IMR-90 (cell line): ENCODE data around the gene KCNMB1. TPM values are rescaled to one million over a fixed set of nuclear protein-coding genes. Genes with fewer than 3 reads are reported as not detected.

ENCODE experiments used
- ATAC-seq: fragments of 200-7000 bp; cut with Tn5 transposase; 2 replicates; pipeline ENCODE4 v1.9.1; 2020; ENCODE audit warnings: low read depth, mild to moderate bottlenecking, moderate library complexity
- BruUV-seq: library from RNA; stranded (reverse); fragments of 400-500 nt; replicated peaks from 2 replicates; lab custom pipeline; 2021; lab: Mats Ljungman, UMichigan
- CTCF ChIA-PET: fragments of 300-600 bp; formaldehyde crosslinking; extraction: SDS; loops from one replicate; lab custom pipeline; 2021; ENCODE audit warnings: antibody characterized with exemption; lab: Yijun Ruan, JAX
- POLR2A ChIA-PET: fragments of 300-600 bp; sonication (Branson Sonifier 250); formaldehyde crosslinking; loops from one replicate; lab custom pipeline; 2022; ENCODE audit warnings: antibody characterized with exemption; ENCODE audit not compliant: unreplicated experiment; lab: Charles Lee
- DNase-seq: peaks from one replicate; pipeline ENCODE4 v3.0.0; 2013
- H2AFZ ChIP-seq: replicated peaks from 2 replicates; pipeline ENCODE3; 2013; ENCODE audit warnings: low read length, mild to moderate bottlenecking; ENCODE audit not compliant: poor library complexity
- H2AK5ac ChIP-seq: 2 replicates; pipeline ENCODE4 v1.6.1; 2013; ENCODE audit warnings: low read depth, low read length, inconsistent platforms
- H2AK9ac ChIP-seq: replicated peaks from 2 replicates; pipeline ENCODE3; 2013; ENCODE audit warnings: mild to moderate bottlenecking, low read depth, low read length, moderate library complexity; ENCODE audit not compliant: poor library complexity
- H2BK120ac ChIP-seq: 2 replicates; pipeline ENCODE4 v1.6.1; 2013; ENCODE audit warnings: low read depth, low read length, inconsistent platforms
- H2BK15ac ChIP-seq: 3 replicates; pipeline ENCODE4 v1.6.1; 2013; ENCODE audit warnings: low read depth, low read length, inconsistent platforms
- H2BK20ac ChIP-seq: 2 replicates; pipeline ENCODE4 v1.6.1; 2013; ENCODE audit warnings: low read depth, mild to moderate bottlenecking, inconsistent platforms, low read length, moderate library complexity
- H2BK5ac ChIP-seq: 2 replicates; pipeline ENCODE4 v1.6.1; 2013; ENCODE audit warnings: mild to moderate bottlenecking, low read depth, low read length, inconsistent platforms; ENCODE audit not compliant: poor library complexity, severe bottlenecking
- H3K14ac ChIP-seq: replicated peaks from 2 replicates; pipeline ENCODE4 v1.6.1; 2013; ENCODE audit warnings: low read depth, low read length, inconsistent platforms
- H3K18ac ChIP-seq: 2 replicates; pipeline ENCODE4 v1.6.1; 2013; ENCODE audit warnings: low read depth, low read length, control low read depth
- H3K23ac ChIP-seq: 2 replicates; pipeline ENCODE4 v1.6.1; 2013; ENCODE audit warnings: low read depth, low read length, inconsistent platforms
- H3K27ac ChIP-seq: 2 replicates; pipeline ENCODE4 v1.5.1; 2013; ENCODE audit warnings: mild to moderate bottlenecking, control low read depth, low read length; ENCODE audit not compliant: insufficient read depth
- H3K27me3 ChIP-seq: 2 replicates; pipeline ENCODE4 v1.6.1; 2013; ENCODE audit warnings: low read length; ENCODE audit not compliant: control insufficient read depth, insufficient read depth
- H3K36me3 ChIP-seq: 2 replicates; pipeline ENCODE4 v1.6.1; 2013; ENCODE audit warnings: low read length, mixed read lengths; ENCODE audit not compliant: control insufficient read depth, insufficient read depth
- H3K4ac ChIP-seq: 2 replicates; pipeline ENCODE4 v1.6.1; 2013; ENCODE audit warnings: low read depth, low read length, inconsistent platforms
- H3K4me1 ChIP-seq: 2 replicates; pipeline ENCODE4 v1.6.1; 2013; ENCODE audit warnings: low read length, mixed read lengths; ENCODE audit not compliant: control insufficient read depth, insufficient read depth
- H3K4me2 ChIP-seq: 2 replicates; pipeline ENCODE4 v1.6.1; 2013; ENCODE audit warnings: low read depth, mild to moderate bottlenecking, control low read depth, low read length, moderate library complexity
- H3K4me3 ChIP-seq: 2 replicates; pipeline ENCODE4 v1.5.1; 2013; ENCODE audit warnings: low read depth, mild to moderate bottlenecking, control low read depth, low read length, moderate library complexity; ENCODE audit not compliant: insufficient read depth
- H3K56ac ChIP-seq: 2 replicates; pipeline ENCODE4 v1.6.1; 2013; ENCODE audit warnings: low read length, inconsistent platforms; ENCODE audit not compliant: insufficient read depth; ENCODE audit errors: extremely low read depth
- H3K79me1 ChIP-seq, 2 experiments: 2 replicates each; pipeline ENCODE4 v1.6.1; 2013; ENCODE audit warnings: low read length in 2 of 2, inconsistent platforms in 1 of 2, low read depth in 1 of 2
- H3K9ac ChIP-seq: 2 replicates; pipeline ENCODE4 v1.6.1; 2013; ENCODE audit warnings: low read depth, low read length, control low read depth
- H3K9me1 ChIP-seq: 2 replicates; pipeline ENCODE4 v1.6.1; 2013; ENCODE audit warnings: low read length, inconsistent platforms; ENCODE audit not compliant: insufficient read depth
- H3K9me3 ChIP-seq: 2 replicates; pipeline ENCODE4 v1.6.1; 2013; ENCODE audit warnings: low read length; ENCODE audit not compliant: control insufficient read depth, insufficient read depth
- H4K20me1 ChIP-seq: 2 replicates; pipeline ENCODE4 v1.6.1; 2013; ENCODE audit warnings: low read length, inconsistent platforms; ENCODE audit not compliant: insufficient read depth
- H4K5ac ChIP-seq: 2 replicates; pipeline ENCODE4 v1.6.1; 2013; ENCODE audit warnings: mild to moderate bottlenecking, low read depth, low read length, control low read depth
- H4K8ac ChIP-seq, 2 experiments: 2 replicates each; pipeline ENCODE4 v1.6.1; 2013; ENCODE audit warnings: low read depth in 2 of 2, low read length in 2 of 2, control low read depth in 1 of 2, inconsistent platforms in 1 of 2
- H4K91ac ChIP-seq: 2 replicates; pipeline ENCODE4 v1.6.1; 2013; ENCODE audit warnings: low read depth, low read length, inconsistent platforms; ENCODE audit not compliant: insufficient read depth
- CHD1 ChIP-seq: IDR thresholded peaks from 2 replicates; pipeline ENCODE4 v1.6.1; 2012; ENCODE audit warnings: low read depth, low read length, improper control_type of control experiment
- MXI1 ChIP-seq: IDR thresholded peaks from 2 replicates; pipeline ENCODE4 v1.6.1; 2012; ENCODE audit warnings: low read depth, mild to moderate bottlenecking, low read length, moderate library complexity, borderline replicate concordance
- POLR2A ChIP-seq: IDR thresholded peaks from 2 replicates; pipeline ENCODE4 v1.6.1; 2012; ENCODE audit warnings: mild to moderate bottlenecking, low read depth, low read length
- SMC3 ChIP-seq: fragments of 150-350 bp; IDR thresholded peaks from 2 replicates; pipeline ENCODE4 v1.6.1; 2016; ENCODE audit warnings: low read depth, mild to moderate bottlenecking, antibody characterized with exemption, low read length, moderate library complexity
- WGBS, 2 experiments: methylation state at CpG; one replicate each; pipeline versions ENCODE4 v1.1.5 to v1.1.7; 2013; ENCODE audit warnings: missing lambda C conversion rate in 2 of 2; ENCODE audit not compliant: insufficient read length in 1 of 2; ENCODE audit errors: extremely low coverage in 2 of 2; 5-methylcytosine and 5-hydroxymethylcytosine counted together
- dilution Hi-C: fragments of 300-500 bp; cut with HindIII; formaldehyde crosslinking; loops from one replicate; pipeline ENCODE4 v1.14.3; 2018; ENCODE audit warnings: low sequenced_read_pairs; ENCODE audit not compliant: unreplicated experiment
- in situ Hi-C: fragments of 300-500 bp; cut with MboI; formaldehyde crosslinking; loops from 3 replicates; pipeline ENCODE4 v1.14.3; 2019; ENCODE audit warnings: low sequenced_read_pairs, inconsistent platforms, mixed read lengths
- intact Hi-C: fragments of 100-400 bp; cut with micrococcal nuclease; formaldehyde crosslinking; loops from 2 replicates; pipeline ENCODE4 v1.10.0; 2022
- polyA plus RNA-seq, 3 experiments: library from polyadenylated mRNA; depleted of rRNA; stranded (reverse); fragments of >200 nt; gene quantifications; 2 replicates each; pipeline ENCODE4 v1.2.3, GENCODE V29; 2012; ENCODE audit warnings: low replicate concordance in 1 of 3
- total RNA-seq: library from RNA; depleted of rRNA; stranded (reverse); fragments of >200 nt; gene quantifications from 2 replicates; pipeline ENCODE4 v1.2.3, GENCODE V29; 2012
- TF ChIP-seq, protein P1 (sequence below): conservative IDR thresholded peaks from 2 replicates; pipeline ENCODE4 v1.5.1; 2012; ENCODE audit warnings: mild to moderate bottlenecking, low read depth, low read length, improper control_type of control experiment

KCNMB1 gene
- total and polyA plus RNA-seq, 2 of the 4 experiments (the other 2 are of a cell fraction), result not detected

DNA sequence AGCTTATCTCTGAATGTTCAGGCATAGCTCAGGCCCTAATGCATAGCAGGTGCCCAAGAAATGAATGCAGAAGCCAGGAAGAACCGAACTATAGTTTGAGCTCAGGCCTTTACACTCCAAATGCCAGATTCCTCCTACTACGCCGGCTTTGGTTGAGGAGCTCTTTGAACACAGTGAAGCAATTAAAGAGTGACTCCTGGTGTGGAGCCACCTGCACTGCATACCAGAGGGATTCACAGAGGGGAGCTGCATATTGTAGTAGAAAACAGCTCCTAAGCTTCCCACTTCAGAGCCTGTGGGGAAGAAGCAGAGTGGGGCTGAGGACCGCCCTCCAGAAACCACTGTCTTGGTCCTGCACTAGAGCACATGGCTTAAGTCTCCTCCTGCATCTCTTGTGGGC, 14.5 kb upstream of the KCNMB1 start:
- H3K9me3 ChIP-seq, result no peaks in the 10 kb centered on the region
- H4K91ac ChIP-seq, result no peak overlapping the region
- TF ChIP-seq POLR2A (no peak), SMC3 (no peak), MXI1 (no peak), CHD1 (no peak)
- TF ChIP-seq, protein P1, sequence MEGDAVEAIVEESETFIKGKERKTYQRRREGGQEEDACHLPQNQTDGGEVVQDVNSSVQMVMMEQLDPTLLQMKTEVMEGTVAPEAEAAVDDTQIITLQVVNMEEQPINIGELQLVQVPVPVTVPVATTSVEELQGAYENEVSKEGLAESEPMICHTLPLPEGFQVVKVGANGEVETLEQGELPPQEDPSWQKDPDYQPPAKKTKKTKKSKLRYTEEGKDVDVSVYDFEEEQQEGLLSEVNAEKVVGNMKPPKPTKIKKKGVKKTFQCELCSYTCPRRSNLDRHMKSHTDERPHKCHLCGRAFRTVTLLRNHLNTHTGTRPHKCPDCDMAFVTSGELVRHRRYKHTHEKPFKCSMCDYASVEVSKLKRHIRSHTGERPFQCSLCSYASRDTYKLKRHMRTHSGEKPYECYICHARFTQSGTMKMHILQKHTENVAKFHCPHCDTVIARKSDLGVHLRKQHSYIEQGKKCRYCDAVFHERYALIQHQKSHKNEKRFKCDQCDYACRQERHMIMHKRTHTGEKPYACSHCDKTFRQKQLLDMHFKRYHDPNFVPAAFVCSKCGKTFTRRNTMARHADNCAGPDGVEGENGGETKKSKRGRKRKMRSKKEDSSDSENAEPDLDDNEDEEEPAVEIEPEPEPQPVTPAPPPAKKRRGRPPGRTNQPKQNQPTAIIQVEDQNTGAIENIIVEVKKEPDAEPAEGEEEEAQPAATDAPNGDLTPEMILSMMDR, result no peak
- BruUV-seq, result no TSS peak
- no peak overlapping the region for H2AK9ac ChIP-seq
- dilution Hi-C loops (no loop called here), intact Hi-C loops (no loop called here), in situ Hi-C loops (no loop called here)
- CTCF ChIA-PET, result interaction anchor here (1.1 kb wide), 1 partner anchor 15 kb away, joined by 3 read pairs; no protein-coding TSS in a partner anchor
- WGBS, 2 experiments, result no CpG with 5 or more reads among the region's 4 CpGs
- no peaks in the 10 kb centered on the region for H3K9me1 ChIP-seq
- H3K79me1 ChIP-seq, result no peaks in the 10 kb centered on the region
- H3K4ac ChIP-seq, result no peak overlapping the region
- no peak overlapping the region for H4K5ac ChIP-seq
- no peak overlapping the region for H3K23ac ChIP-seq
- H2AFZ ChIP-seq, result no peak overlapping the region
- H3K4me1 ChIP-seq, result no peaks in the 10 kb centered on the region
- no peak overlapping the region for H3K18ac ChIP-seq
- no peak overlapping the region for H2AK5ac ChIP-seq
- no peak overlapping the region for H3K27ac ChIP-seq
- H3K4me2 ChIP-seq, result no peak overlapping the region
- H3K56ac ChIP-seq, result no peak overlapping the region
- ATAC-seq (no peak), DNase-seq (no peak)
- no peak overlapping the region for H4K8ac ChIP-seq
- H2BK20ac ChIP-seq, result no peak overlapping the region
- H3K36me3 ChIP-seq, result no peaks in the 10 kb centered on the region
- POLR2A ChIA-PET, result no interaction called here
- no peak overlapping the region for H3K14ac ChIP-seq
- no peaks in the 10 kb centered on the region for H3K27me3 ChIP-seq
- no peak overlapping the region for H2BK120ac ChIP-seq
- no peaks in the 10 kb centered on the region for H4K20me1 ChIP-seq
- H2BK15ac ChIP-seq, result no peak overlapping the region
- no peak overlapping the region for H2BK5ac ChIP-seq
- H3K4me3 ChIP-seq, result no peak overlapping the region
- H3K9ac ChIP-seq, result no peak overlapping the region
